Astrocyte (in vitro differentiated cells and primary cell): ENCODE results near the gene SEMA3A.

Experiments used
- EZH2 ChIP-seq: IDR thresholded peaks from 2 replicates; pipeline ENCODE4 v1.6.1; 2012; ENCODE audit warnings: mild to moderate bottlenecking, low read length, inconsistent platforms; ENCODE audit not compliant: insufficient read depth
- TF ChIP-seq, protein P1 (sequence below): IDR thresholded peaks from 2 replicates; pipeline ENCODE4 v1.5.1; 2011; ENCODE audit warnings: low read depth, mild to moderate bottlenecking, inconsistent platforms, low read length, moderate library complexity; ENCODE audit not compliant: insufficient read depth

DNA sequence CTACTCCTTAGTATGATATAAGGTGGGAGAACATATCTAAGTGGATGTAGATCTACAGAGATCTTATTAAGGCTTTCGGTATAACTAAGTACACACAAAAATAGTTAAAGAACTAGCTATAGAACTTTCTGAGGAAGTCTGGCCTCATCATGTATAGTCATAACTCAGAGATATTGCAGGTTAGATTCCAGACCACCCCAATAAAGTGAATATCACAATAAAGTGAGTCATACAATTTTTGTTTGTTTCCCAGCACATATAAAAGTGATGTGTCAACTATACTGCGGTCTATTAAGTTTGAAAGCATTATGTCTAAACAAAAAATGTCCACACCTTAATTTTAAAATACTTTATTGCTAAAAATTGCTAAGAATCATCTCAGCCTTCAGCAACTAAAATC, 24.7 kb upstream of the SEMA3A start:
- TF ChIP-seq, protein P1, sequence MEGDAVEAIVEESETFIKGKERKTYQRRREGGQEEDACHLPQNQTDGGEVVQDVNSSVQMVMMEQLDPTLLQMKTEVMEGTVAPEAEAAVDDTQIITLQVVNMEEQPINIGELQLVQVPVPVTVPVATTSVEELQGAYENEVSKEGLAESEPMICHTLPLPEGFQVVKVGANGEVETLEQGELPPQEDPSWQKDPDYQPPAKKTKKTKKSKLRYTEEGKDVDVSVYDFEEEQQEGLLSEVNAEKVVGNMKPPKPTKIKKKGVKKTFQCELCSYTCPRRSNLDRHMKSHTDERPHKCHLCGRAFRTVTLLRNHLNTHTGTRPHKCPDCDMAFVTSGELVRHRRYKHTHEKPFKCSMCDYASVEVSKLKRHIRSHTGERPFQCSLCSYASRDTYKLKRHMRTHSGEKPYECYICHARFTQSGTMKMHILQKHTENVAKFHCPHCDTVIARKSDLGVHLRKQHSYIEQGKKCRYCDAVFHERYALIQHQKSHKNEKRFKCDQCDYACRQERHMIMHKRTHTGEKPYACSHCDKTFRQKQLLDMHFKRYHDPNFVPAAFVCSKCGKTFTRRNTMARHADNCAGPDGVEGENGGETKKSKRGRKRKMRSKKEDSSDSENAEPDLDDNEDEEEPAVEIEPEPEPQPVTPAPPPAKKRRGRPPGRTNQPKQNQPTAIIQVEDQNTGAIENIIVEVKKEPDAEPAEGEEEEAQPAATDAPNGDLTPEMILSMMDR: no peak
- no peak for TF ChIP-seq EZH2
